HG03439 (cell line): ENCODE results near the gene FAM78B.

Source experiments
- ATAC-seq: cut with Tn5 transposase; IDR thresholded peaks from one replicate; pipeline ENCODE4 v1.9.1; 2021; ENCODE audit warnings: mild to moderate bottlenecking, moderate library complexity; ENCODE audit not compliant: unreplicated experiment

The FAM78B gene

DNA sequence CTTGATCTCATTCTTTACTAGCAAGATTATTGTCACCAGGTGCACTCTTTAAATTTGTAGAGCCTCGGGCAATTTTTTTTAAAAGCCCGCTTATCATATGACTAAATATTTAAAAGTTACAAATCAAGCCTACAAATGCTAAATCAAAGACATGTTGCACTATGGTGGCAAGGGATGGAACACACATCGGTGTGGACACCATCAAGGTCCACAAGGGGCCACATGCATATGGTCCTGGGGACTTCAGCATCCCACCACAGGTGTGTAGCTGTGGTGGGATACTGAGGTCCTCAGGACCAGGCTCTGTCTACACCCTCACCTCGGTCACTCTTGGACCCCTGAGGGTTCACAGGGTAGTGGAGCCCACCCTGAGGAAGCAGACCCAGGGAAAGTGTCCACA, 45.8 kb downstream of the FAM78B start:
- ATAC-seq: no peak

DNA sequence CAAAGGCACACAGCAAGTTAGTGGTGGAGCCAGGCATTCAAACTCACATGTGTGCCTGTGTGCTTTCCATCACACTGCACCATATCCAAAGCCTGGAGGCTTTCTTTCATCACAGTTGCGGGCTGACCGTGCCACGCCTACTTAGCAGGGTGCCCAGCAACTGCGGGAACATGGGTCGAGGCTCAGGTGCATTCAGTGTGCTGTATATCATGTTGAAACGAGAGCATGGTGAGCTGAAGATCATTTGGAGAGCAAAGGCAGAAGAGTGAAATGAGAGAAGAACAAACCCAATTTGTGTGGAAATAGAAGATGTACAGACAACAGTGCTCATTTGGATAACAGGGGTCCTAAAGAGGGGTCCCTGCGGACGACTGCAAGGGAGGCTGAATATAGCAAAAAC, 46.5 kb downstream of the FAM78B start:
- no peak for ATAC-seq

DNA sequence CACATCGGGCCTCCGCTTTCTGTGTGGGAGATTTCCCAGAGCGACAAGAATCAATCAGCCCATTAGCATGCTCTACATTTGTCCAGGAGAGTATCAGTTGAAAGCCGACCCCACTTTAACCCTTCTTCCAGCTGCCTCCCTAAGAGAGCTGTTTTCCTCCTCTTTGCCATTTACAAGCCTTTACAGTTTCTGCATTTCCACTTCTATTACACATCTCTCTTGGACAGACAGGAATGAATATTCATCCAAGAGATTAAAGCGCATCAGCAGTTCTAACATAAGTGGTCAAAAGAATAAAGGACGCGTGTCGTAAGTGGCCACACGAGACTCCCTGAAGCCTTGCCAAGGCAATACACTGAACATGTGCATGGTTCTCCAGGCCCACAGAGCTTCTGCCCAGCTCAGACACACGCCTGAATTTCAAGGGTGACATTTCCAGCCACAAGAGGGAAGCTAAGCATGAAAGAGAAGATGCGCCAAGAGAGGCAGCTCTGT, 47.3 kb downstream of the FAM78B start:
- no peak for ATAC-seq

DNA sequence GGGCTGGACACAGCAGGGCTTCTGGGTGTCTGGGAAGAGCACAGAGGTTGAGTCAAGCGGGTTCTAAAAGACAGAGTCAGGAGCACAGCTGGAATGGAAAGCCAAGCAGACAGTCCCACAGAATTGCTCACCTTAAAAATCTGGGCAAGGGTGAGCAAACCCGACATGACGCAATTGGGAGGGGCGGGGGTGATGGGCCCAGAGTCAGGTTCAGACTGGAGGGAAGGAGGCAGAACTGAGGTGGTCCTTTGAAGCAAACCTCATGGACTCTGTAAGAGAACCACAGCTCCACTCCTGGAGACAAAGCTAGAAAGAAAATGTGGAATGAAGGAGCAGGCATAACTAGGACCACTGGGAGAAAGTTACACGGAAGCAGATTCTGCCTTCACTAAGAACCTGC, 49.0 kb downstream of the FAM78B start:
- no peak for ATAC-seq

DNA sequence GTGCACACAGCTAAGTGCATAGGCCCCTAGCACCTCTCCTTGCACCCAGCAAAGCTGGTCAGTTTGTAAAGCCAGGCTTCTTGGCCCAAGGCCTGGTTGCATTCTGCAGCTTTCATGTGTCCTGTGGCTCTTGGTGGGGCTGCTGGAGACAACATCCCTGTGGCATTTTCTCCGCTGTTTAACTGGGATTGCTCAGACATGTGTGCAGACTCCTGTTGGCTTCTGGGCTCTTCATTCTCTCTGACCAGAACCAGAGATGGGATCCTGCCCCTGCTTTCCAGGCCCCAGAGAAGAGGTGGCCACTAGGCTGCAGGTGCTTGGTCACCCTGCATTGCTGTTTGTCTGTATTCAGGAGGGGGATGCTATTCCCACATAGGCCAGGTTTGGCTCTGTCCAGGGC, 50.8 kb downstream of the FAM78B start:
- ATAC-seq: no peak

DNA sequence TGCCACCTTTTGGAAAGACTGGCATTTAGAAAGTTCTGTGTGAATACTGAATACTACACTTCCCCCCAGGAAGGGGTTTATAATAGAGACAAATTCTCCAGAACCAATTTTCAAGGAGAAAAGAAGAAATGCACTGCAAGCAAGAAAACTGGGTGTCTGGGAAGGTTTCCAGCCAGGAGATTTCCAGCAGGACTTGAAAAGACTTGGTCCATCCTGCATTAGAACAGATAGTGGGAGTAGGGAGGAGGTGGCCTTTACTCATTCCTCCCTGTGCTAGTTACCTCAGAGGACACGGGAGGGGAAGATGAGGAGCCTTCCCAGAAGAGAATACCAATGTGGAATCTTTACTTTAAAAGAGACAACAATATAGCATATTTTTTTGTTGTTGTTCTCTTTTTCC, 52.4 kb downstream of the FAM78B start:
- ATAC-seq: no peak

DNA sequence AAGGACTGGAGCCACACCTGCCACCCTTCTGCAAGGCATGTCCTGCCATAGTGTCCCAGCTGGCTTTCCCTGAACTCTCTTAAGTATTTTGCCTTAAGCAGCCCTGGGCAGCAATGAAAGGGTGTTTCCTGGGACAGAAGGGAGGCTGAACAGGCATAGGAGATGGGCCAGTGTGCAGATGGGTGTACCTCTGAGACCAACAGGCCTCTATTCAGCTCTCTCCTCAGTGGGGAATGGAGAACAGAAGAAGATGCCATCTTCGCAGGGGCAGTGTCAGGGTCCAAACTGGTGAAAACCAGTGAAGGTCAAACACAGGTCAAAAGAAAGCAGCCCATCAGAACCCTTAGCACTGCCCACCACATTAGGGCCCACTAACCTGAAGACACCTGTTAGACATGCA, 53.2 kb downstream of the FAM78B start:
- ATAC-seq: no peak

DNA sequence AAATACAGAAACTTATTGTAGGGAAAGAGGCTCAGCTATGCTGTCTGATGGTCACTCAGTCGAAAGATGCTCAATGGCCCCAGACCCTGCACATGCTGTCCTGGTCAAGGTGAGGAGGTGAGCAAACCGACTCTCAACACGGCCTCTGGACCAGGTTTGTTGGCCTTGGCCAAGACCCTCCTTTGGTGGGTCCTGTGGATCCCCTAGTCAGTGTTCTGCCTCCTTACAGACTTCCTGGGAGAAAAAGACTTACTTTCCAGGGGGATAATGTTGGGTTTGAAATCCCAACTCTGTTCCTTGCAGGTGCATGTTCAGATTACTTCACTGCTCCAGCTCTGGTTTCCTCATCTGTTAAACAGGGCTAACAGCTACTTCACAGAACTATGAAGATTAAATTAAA, 53.8 kb downstream of the FAM78B start:
- no peak for ATAC-seq

DNA sequence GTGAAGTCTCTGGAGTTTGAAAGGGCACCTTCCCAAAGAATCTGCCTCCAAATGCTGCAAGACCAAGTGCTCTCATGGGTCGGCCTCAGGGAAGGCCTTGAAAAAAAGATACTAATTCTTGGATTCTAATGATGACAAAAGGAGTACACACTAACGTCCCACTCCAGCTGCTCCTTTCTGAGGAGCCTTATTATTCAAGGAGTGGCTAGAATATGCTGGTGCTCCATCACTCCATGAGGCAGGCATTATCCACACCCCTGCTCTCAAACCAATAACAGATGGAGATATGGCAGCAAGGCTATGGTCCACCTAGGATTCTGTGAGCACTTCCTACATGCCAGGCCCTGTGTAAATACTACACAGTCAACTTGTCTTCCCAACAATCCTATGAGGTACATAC, 54.4 kb downstream of the FAM78B start:
- no peak for ATAC-seq

DNA sequence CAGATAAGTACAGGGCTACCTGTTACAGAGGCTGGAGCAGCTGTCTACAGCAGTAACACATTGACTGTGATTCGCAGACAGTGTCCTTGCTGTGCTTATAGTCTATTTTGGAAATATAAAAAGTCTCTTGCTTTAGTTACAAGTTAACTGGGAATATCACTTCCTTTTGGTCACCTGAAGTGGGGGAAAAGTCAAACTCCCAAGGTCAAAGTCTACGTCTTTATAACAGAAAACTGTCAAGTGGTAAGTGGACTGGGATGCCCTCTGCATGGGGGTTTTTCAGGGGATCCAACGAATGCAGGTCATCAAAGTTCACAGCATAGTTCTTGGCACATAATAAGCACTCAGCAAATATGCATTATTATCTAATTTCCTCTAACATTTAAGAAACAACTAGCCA, 55.4 kb downstream of the FAM78B start:
- no peak for ATAC-seq

DNA sequence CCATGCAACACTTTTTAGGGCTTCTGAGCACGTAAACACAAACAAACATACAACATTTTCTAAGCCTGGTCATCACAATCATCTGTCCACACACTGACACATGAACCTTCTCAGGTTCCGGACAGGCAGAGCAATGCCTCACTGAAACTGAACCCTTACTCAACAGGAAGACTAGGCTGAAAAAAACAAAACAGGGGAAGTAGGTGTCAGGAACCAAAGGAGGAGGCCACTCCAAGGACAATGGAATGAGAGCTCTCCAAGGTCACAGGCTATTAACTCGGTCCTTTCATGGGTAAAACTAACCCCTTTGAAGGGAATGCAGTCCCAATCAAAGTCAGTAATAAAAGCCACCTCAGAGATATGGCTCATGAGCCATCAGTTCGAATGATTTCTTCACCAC, 76.6 kb downstream of the FAM78B start:
- no peak for ATAC-seq

DNA sequence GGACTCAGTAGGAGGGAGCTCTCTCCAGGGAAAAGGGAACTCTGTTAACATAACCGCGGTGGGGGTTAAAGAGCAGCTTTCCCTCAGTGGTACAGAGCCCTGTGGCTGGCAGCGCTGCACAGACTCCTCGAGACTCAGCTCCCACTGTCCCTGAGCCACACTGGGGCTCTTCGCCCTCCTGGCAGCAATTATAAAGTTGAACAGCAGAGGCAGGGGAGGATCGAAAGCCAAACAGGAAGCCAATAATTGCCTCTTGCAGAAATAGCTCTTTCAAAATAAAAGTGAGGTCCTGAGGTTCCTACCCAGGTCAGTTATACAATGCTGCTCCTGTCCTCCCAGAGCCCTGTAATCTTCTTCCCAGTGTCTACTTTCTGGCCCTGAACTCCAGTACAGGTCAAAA, 77.0 kb downstream of the FAM78B start:
- no peak for ATAC-seq

DNA sequence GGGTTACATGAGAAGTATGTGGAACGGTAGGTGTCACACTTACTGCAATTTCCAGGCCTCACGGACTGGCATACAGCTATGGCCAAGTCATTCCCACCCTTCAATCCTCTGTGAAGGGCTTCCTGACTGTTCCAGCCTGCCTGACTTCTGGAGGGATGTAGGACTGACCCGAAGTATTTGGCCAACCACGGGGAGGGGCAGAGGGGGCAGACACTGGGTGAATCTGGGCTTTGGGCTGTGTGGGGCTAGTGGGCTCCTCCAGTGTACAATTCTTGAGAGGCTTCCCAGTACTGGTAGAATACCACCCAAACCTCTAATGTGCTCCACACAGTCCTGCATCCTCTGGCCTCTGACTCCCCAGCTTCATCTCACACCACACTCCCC, 78.2 kb downstream of the FAM78B start:
- ATAC-seq: no peak

DNA sequence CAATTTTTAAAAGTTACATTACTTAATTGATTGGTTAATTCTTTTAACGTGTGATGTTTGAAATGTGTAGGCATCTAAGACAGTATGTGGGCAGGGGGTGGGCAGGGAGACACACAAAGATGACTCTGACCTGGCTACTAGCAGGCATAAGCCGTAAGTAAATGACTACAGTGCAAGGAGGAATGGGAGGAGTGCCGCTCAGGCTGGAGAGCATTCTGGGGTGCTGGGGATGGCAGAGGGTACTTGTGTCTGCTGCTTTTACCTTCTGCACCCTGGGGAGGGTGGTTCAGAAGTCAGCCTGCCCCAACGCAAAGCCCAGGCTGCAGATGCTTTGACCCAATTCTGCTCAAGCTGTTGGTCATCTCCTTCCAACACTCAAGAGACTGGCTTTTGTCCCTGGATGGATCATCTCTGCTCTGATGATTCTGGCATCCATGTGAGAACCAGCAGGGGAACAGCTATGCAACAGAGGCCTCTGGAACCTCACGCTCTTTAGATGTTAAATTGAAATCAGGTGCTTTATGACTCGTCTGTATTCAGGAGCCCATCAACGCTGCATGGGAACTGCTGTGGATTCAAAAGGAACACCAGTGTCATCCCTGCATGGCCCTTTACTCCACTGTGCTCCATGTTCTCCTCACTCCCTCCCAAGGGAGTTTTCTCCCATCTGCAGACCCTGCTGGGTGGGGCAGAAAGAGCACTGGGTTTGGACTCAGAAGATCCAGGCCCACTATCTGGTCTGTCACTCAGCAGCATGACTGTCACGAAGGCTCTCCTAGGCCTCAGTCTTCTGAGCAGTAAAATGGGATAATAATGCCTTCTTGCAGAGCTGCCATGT, 78.8 kb downstream of the FAM78B start:
- ATAC-seq: no peak

DNA sequence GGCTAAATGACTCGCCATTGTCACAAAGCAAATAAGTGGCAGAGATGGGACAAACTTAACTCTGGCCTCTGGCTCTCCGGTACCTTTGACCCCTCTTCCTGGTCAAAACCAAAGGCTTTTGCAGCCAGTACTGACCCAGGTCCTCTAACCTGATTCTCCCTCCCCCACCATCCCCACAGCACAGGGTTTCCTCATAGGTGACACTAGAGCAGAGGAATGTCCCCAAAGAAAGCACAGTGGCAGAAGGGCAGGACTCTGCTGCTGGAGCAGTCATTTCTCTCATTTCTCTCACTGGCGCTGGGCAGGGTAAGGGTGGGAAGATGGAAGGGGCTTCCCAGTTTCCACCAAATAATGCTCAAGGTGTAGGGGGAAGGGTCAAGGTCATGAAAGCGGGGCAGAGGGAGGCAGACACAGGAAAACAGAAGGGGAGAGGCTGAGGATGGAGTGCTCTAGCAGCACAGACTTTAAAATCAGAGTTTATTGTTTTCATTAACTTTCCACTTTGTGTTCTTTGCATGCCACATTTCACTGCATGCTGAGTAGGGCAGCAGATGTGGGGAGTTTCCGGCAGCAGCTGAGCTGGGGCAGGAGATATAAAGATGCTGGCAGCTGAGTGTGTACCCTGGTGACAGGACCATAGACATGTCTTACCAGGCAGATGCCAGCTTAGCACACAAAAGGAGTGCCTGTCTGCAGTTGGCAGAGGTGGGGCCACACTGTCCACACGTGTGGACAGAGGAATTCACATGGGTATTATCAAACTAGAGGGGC, 80.5 kb downstream of the FAM78B start:
- ATAC-seq: no peak

DNA sequence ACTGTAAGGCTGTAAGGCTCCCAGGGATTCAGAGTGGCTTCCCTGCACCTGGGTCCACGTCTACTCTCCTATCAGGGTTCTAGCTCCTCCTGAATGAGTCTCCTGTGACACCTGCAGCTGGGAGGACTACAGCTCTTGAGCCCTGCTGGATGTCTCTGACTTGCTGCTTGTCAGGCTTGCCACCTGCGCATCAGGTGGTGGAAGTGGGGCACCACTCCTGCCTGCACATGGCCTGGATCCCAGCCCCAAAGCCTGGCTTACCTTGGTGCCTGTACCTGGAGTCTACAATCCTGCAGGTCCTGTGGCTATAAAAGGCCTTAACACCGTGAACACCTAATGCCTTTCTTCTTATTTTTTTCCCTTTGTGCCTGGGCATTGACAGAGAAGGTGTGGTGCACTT, 82.2 kb downstream of the FAM78B start:
- no peak for ATAC-seq

DNA sequence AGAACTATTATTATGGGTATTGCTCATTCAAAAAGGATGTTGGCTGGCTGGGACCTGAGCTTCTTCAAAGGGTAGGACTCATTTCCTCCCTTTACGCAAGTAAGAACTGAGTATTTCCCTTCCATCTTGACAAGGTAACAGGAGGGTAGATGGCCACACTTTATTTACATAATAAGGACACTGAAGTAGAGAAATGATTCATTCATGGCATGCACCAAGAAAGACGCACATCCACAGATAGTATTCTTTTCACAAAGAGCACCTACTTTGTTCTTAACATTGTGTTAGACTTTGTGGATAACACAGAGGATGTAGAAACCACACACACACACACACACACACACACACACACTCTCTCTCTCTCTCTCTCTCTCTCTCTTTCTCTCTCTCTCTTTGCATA, 82.9 kb downstream of the FAM78B start:
- peak; percentile 73 for ATAC-seq

DNA sequence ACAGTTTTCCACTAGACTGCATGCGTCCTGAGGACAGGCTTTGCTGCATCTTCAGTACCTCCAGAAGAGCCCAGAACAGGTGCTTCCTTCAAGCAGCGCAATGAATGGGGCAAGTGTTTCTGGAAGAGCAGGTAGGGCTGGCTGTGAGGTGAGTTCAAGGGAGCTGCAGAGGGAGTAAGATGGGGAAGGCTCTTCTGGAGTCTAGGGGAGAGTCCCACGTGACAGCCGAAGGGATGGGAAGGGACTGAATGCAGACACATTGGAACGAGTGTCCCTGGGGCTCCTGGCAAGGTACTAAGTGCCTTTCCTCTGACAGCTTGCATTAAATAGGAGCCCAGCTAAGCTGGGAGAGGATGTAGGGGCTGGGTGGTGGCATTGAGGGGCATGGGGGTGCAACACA, 84.2 kb downstream of the FAM78B start:
- no peak for ATAC-seq

DNA sequence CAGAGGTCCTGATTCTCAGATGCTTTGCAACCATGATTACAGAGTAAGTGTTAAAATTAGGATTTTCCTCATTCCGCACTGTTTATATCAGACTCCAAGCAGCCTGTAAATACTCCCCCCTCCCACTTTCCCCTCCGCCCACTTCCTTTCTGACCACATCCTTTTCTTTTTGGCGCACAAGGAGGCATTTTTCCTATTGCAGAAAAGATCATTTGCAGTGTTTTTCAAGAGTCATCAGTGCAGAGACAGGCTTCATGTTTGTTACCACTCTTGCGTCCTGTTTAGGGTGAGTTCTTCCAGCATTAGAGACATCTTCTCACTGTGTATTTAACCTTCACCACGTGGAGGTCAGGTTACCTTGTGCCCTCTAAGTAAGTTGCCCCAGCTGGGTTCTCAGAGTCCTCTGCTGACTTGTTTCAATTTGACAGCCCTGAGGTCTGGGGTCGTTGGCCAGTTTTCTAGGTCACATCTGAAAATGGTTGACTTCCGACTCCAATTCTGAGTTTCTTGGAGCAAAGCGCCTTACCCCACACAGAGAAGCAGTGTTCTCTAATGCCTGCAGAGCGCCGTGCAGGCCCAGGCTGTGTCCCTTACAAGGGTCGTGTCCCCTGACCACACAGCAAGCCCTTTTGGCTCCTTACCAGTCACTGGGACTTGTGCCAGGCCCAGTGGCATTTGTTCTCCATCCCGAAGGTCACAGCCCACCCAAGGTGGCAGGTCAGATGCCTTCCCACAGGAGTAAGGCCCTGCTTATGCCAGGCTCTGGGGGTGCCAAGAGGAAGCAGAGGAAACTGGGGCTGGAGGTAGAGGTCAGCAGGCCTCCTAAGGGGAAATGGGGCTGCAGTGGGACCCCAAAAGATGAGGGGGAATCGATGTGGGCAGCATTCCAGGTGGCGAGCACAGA, 85.6 kb downstream of the FAM78B start:
- ATAC-seq: no peak

DNA sequence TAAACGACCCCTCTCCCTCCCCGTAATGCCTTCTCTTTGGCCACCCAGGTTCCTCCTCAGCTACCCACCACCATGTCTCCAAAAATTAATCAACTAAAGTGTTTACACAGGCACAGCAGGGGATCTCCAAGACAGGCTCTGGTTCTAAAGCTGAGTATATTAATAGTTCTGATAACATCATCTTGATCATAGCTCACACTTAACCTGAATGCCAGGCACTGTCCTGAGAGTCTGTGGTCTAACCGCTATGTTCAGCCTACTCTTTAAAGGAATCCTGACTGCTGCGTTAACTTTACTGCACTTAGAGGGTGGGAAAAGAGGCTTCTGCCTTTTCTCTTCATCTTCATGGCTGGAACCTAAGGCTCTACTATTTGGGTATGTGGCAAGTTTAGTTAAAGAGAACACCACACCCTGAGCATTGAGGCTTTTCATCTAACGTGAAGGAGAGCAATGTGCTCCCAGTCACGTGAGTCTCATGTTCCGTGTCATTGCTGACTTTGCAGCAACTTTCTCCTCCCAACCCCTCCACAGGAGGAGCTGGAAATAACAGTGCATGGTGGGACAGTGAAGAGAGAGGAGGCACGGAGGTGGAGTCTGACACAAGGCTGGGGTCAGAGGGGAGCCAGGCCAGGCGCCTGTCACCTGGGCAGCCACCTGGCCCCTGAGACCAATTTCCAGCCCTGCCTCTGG, 86.4 kb downstream of the FAM78B start:
- ATAC-seq: no peak

DNA sequence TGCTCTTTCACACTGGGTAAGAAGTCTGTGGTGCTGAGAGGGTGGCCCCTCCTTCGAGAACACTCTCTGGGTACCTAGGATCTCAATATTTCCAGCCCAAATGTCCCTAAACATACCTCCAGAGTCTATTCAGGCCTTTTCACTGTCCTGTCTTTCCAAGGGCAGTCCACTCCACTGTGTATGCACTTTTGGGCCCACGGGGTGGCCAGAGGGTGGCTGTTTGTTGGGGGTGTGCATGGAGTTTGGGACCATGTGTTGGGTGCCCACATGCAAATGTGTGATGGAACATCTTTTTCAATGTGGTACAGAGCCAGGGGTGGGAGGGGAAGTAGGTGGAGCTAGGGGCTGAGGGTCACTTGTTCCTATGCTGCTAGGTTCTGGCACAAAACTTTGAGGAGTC, 87.5 kb downstream of the FAM78B start:
- ATAC-seq: no peak
